NCI-H82 (cell line): ENCODE measurements around the gene PAK2.
"Not testable (repeated sequence)": the region's sequence is repeated elsewhere in the genome, so short reads cannot be mapped to it uniquely, and the experiment has no call there.

Experiments used
- DNase-seq: peaks from one replicate; lab custom pipeline; 2025; lab: John Stamatoyannopoulos, UW

PAK2 gene

DNA sequence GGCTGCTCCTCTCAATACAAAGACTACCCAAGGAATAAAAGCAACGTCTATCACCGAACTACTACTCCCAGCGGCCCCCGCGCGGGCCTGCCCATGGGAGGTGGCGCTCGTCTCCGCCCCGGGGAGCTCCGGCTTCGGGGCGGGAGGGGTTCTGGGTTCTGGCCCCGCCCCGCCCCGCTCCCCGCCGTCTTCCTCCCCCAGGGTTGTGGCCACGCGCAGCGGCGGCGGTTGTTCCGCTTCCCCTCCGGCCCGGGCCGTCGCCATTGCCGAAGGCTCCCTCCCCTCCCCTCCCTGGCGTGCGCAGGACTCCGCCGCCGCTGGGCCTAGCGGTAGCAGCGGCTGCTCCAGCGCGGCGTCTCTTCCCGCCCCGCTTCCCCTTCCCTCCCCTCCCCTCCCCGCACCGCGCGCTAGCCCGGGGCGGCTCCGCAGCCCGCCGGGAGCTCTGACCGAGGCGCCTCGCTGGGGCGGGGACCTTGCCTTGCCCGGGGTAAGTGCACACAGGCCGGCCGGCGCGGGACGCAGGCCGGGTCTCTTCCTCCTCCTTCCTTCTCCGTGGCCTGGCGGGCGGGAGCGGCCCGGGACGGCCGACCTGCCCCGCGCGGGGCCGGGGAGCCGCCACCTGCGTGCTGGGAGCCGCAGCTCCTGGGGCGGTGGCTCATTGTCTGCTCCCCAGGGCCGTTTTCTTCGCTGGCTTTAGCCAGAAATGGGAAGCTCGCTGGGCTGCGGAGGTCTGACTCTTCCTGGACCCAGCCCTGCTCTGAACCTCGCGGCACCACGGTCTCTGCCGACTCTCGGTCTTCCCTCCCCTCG, at the start of gene PAK2:
Gene PAK2 (plus strand): TSS at position 187 of the 810 bp plus-strand sequence. CDS start 42,790 bp downstream, outside the sequence.
- DNase-seq: peak; percentile 97

- no peak for DNase-seq
Observed at GRCh38 chr3:196689941-196690660, 49.6 kb upstream of the PAK2 start.

GRCh38 chr3:196691386-196691785, 48.3 kb upstream of the PAK2 start:
- no peak for DNase-seq

DNA sequence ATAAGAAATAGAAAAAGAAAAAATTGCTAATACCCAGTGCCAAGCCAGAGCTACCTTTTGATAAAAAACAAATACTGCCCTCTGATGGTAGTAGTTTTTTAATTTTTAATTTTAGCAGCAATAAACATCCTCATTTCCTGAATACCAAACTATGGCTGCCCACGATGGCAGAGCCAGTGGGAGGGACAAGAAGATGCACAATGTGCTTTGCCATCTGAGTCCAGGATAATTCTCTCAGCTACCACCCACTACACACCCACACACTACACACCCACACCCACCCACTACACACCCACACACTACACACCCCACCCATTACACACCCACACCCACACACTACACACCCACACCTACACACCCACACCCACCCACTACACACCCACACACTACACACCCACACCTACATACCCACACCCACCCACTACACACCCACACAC, 45.4 kb upstream of the PAK2 start:
- DNase-seq: no peak

DNA sequence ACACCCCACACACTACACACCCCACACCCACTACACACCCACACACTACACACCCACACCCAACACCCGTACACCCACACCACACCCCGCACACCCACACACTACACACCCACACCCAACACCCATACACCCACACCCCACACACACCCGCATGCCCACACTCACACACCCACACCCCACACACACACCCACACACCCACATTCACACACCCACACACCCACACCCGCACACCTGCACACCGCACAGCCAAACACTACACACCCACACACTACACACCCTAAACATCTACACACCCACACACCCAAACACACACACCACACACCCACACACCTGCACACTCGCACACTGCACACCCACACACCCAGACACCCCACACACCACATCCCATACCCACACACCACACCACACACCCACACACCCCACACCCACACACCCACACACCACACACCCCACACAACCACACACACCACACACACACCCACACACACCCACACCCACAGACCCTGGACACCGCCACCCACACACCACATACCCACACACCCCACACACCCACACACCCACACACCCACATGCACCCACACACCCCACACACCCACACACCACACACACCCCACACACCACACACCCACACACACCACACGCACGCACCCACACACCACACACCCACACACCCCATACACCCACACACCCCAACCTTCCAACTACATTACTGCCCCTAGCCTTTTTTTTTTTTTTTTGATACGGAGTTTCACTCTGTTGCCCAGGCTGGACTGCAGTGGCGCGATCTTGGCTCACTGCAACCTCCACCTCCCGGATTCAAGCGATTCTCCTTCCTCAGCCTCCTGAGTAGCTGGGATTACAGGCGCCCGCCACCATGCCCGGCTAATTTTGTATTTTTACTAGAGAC, 44.5 kb upstream of the PAK2 start:
- DNase-seq: no peak

GRCh38 chr3:196695849-196696226, 43.8 kb upstream of the PAK2 start:
- DNase-seq: no peak

DNA sequence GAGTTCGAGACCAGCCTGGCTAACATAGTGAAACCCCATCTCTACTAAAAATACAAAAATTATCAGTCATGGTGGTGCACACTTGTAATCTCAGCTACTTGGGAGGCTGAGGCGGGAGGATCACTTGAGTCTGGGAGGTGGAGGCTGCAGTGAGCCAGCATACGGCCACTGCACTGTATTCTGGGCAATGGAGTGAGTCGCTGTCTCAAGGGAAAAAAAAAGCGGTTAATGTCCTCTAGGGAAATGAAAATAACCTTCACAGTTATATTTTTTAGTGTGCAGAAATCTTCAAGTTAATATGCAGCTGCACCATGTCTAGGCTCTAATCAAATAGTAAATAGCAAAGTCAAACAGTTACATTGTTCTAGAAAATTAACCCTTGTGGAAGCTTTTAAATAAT, 42.4 kb upstream of the PAK2 start:
- no peak for DNase-seq

GRCh38 chr3:196699749-196700148, 39.9 kb upstream of the PAK2 start:
- no peak for DNase-seq

DNA sequence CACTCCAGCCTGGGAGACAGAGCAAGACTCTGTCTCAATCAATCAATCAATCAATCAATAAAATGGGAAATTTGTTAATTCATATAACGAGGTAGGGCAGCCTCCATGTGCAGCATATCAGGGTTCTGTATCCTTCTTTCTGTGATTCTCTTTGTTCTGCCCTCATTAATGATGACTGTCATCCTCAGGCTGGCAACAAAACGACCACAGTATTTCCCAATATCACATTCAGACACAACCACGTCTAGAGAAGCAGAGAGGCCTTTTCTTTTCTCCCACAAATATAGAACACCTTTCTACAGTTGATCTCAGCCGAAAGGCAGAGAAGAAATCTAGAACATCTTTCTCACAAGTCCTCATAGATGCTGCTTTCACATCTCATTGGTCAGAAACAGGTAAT, 38.9 kb upstream of the PAK2 start:
- DNase-seq: no peak

DNA sequence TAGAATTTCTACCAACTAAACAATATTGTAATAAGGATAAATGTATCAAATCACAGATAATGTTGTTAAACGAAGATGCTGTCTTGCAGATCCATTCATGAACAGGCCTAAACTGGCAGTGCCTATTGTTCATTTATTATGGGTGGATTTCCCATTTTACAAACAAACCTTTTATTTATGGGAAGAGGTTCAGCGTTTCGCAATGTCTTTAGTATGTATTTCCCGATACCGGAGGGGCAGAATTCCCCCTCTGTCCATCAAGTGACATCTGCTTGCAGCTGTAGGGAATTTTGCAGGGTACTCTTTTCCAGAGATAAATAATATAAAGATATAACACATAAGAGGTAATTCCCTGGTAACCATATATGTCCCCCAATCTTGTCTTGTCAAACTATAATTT, 33.3 kb upstream of the PAK2 start:
- DNase-seq: no peak

- no peak for DNase-seq
Observed at GRCh38 chr3:196706731-196707130, 32.9 kb upstream of the PAK2 start.

DNA sequence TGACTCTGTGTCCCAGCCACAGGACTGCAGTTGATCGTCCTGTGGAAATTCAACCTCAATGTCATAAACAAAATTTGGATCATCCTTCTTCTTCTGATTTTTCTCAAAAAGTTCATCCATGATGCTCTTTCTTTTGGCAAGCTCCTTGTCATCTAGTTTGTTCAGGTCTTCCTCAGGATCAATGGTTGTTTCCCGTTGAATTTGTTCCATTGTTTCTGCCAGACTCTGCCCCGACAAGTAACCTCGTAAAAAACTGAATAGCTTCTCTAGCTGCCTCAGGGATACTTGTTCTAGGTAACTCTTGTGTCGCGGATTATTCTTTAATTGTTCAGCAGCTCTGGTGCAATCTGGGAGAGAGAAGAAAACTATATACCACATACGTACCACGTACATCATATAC, 32.1 kb upstream of the PAK2 start:
- no peak for DNase-seq

GRCh38 chr3:196708467-196708866, 31.2 kb upstream of the PAK2 start:
- DNase-seq: no peak

GRCh38 chr3:196711838-196712513, 27.7 kb upstream of the PAK2 start, which contains the start of the genes CEP19 and PIGX:
Gene CEP19, minus strand, starts transcription at chr3:196712250. Its CDS starts 3,593 bp downstream, at chr3:196708657.
Gene PIGX, plus strand, starts transcription at chr3:196712377.
- peak; percentile 95 for DNase-seq

- DNase-seq: no peak
Observed at GRCh38 chr3:196712514-196713413, 26.9 kb upstream of the PAK2 start.

DNA sequence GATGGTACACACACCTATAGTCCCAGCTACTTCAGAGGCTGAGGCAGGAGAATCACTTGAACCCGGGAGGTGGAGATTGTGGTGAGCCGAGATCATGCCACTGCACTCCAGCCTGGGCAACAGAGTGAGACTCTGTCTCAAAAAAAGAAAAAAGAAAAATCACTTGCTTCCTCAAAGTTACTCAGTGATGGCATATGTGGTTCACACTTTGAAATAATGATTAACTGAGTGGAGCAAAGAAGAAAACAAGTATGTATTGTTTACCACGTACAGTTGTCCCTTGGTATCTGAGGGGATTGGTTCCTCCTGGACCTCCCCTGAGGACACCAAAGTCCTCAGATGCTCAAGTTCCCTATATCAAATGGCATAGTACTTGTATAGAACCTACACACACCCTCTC, 22.5 kb upstream of the PAK2 start:
- not testable (repeated sequence) for DNase-seq

DNA sequence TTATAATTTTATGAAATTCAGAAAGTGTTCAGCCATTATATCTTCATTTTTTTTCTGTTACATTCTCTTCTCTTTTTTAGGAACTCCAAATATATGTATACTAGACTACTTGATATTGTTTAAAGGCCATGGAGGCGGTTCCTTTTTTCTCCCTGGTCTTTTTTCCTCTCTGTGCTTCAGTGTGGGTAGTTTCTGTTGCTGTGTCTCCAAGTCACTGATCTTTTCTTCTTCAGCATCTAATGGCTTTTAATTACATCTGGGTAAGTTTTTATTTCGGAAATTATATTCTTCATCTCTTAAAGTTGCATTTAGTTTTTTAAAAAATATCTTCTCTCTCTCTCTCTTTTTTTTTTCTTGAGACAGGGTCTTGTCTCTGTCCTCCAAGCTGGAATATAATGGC, 18.6 kb upstream of the PAK2 start:
- no peak for DNase-seq

- no peak for DNase-seq
Observed at GRCh38 chr3:196726788-196727675, 12.6 kb upstream of the PAK2 start.

GRCh38 chr3:196735751-196736150, 3.9 kb upstream of the PAK2 start:
- no peak for DNase-seq
